H9 (cell line): ENCODE measurements around the gene CPD. TPM values are rescaled to one million over a fixed set of nuclear protein-coding genes. Genes with fewer than 3 reads are reported as not detected.

Experiments
- DNase-seq: peaks from one replicate; pipeline ENCODE4 v3.0.0-alpha.2; 2017
- H2AFZ ChIP-seq: one replicate; pipeline ENCODE4 v1.6.1; 2013; ENCODE audit warnings: mild to moderate bottlenecking, low read length, control low read depth, moderate library complexity
- H2AK5ac ChIP-seq: 2 replicates; pipeline ENCODE4 v1.6.1; 2013; ENCODE audit warnings: low read length, control low read depth, mixed read lengths; ENCODE audit not compliant: insufficient read length
- H2BK120ac ChIP-seq: one replicate; pipeline ENCODE4 v1.6.1; 2013; ENCODE audit warnings: low read depth, mild to moderate bottlenecking, low read length, control low read depth, inconsistent platforms; ENCODE audit not compliant: poor library complexity, severe bottlenecking
- H2BK12ac ChIP-seq: 2 replicates; pipeline ENCODE4 v1.6.1; 2013; ENCODE audit warnings: low read length, control low read depth, mixed read lengths, low read depth; ENCODE audit not compliant: insufficient read length
- H2BK15ac ChIP-seq: 2 replicates; pipeline ENCODE4 v1.6.1; 2013; ENCODE audit warnings: low read depth, low read length, control low read depth
- H2BK20ac ChIP-seq: one replicate; pipeline ENCODE4 v1.6.1; 2013; ENCODE audit warnings: low read depth, mild to moderate bottlenecking, low read length, control low read depth, inconsistent platforms; ENCODE audit not compliant: poor library complexity, severe bottlenecking
- H2BK5ac ChIP-seq: 2 replicates; pipeline ENCODE4 v1.6.1; 2013; ENCODE audit warnings: low read length, control low read depth, mixed read lengths; ENCODE audit not compliant: insufficient read length
- H3K14ac ChIP-seq: 2 replicates; pipeline ENCODE4 v1.6.1; 2013; ENCODE audit warnings: low read length, control low read depth; ENCODE audit not compliant: insufficient read depth
- H3K18ac ChIP-seq: 2 replicates; pipeline ENCODE4 v1.6.1; 2013; ENCODE audit warnings: low read depth, mild to moderate bottlenecking, mixed read lengths, low read length, control low read depth; ENCODE audit not compliant: insufficient read length
- H3K23ac ChIP-seq: 2 replicates; pipeline ENCODE4 v1.6.1; 2013; ENCODE audit warnings: low read length, control low read depth, mixed read lengths, low read depth; ENCODE audit not compliant: insufficient read length
- H3K23me2 ChIP-seq: 2 replicates; pipeline ENCODE4 v1.6.1; 2013; ENCODE audit warnings: low read depth, mild to moderate bottlenecking, mixed read lengths, low read length, control low read depth; ENCODE audit not compliant: insufficient read length, poor library complexity, severe bottlenecking
- H3K27ac ChIP-seq: 2 replicates; pipeline ENCODE4 v1.5.1; 2013; ENCODE audit warnings: low read length, control low read depth, mixed read lengths, low read depth; ENCODE audit not compliant: insufficient read length
- H3K27me3 ChIP-seq: 2 replicates; pipeline ENCODE4 v1.6.1; 2013; ENCODE audit warnings: low read length, control low read depth, inconsistent platforms; ENCODE audit not compliant: insufficient read depth
- H3K4ac ChIP-seq: 2 replicates; pipeline ENCODE4 v1.6.1; 2013; ENCODE audit warnings: low read depth, mild to moderate bottlenecking, control low read depth, inconsistent platforms, low read length, moderate library complexity
- H3K4me1 ChIP-seq: 2 replicates; pipeline ENCODE4 v1.6.1; 2013; ENCODE audit warnings: low read length, control low read depth, inconsistent platforms; ENCODE audit not compliant: insufficient read depth
- H3K4me2 ChIP-seq: 2 replicates; pipeline ENCODE4 v1.6.1; 2013; ENCODE audit warnings: low read length, control low read depth, mixed read lengths; ENCODE audit not compliant: insufficient read length, insufficient read depth
- H3K56ac ChIP-seq: 2 replicates; pipeline ENCODE4 v1.6.1; 2013; ENCODE audit warnings: low read depth, mild to moderate bottlenecking, mixed read lengths, low read length, control low read depth; ENCODE audit not compliant: insufficient read length
- H3K79me1 ChIP-seq: 2 replicates; pipeline ENCODE4 v1.6.1; 2013; ENCODE audit warnings: low read depth, mild to moderate bottlenecking, moderate library complexity, low read length, control low read depth, inconsistent platforms; ENCODE audit not compliant: insufficient read depth, poor library complexity, severe bottlenecking
- H3K79me2 ChIP-seq: 2 replicates; pipeline ENCODE4 v1.6.1; 2013; ENCODE audit warnings: low read length, control low read depth, inconsistent platforms; ENCODE audit not compliant: insufficient read depth
- H3K9ac ChIP-seq: 2 replicates; pipeline ENCODE4 v1.6.1; 2013; ENCODE audit warnings: low read length, control low read depth, mixed read lengths; ENCODE audit not compliant: insufficient read length; ENCODE audit errors: extremely low read depth
- H3K9me3 ChIP-seq: one replicate; pipeline ENCODE4 v1.6.1; 2013; ENCODE audit warnings: low read depth, low read length, inconsistent platforms; ENCODE audit not compliant: control insufficient read depth
- H3T11ph ChIP-seq: one replicate; pipeline ENCODE4 v1.6.1; 2013; ENCODE audit warnings: mild to moderate bottlenecking, low read length, control low read depth, inconsistent platforms
- H4K20me1 ChIP-seq: one replicate; pipeline ENCODE4 v1.6.1; 2013; ENCODE audit not compliant: control insufficient read depth, insufficient read length, insufficient read depth
- H4K5ac ChIP-seq: 2 replicates; pipeline ENCODE4 v1.6.1; 2013; ENCODE audit warnings: low read depth, mild to moderate bottlenecking, mixed read lengths, low read length, control low read depth; ENCODE audit not compliant: insufficient read length
- H4K8ac ChIP-seq: replicated peaks from 2 replicates; pipeline ENCODE4 v1.6.1; 2013; ENCODE audit warnings: low read length, control low read depth, mixed read lengths, low read depth; ENCODE audit not compliant: insufficient read length
- H4K91ac ChIP-seq: 2 replicates; pipeline ENCODE4 v1.6.1; 2013; ENCODE audit warnings: low read depth, mild to moderate bottlenecking, moderate library complexity, mixed read lengths, low read length, control low read depth; ENCODE audit not compliant: insufficient read length
- H3K27ac Mint-ChIP-seq, 3 experiments: 2 replicates in 2 of 3; 3 replicates in 1 of 3; pipeline ENCODE4 v1.8.0; 2020 to 2021; ENCODE audit warnings: mixed read lengths in 3 of 3, mild to moderate bottlenecking in 1 of 3, moderate library complexity in 1 of 3
- H3K27me3 Mint-ChIP-seq: 2 replicates; pipeline ENCODE4 v1.8.0; 2021; ENCODE audit warnings: low read depth, mild to moderate bottlenecking, moderate library complexity, mixed read lengths
- H3K36me3 Mint-ChIP-seq, 3 experiments: 2 replicates in 2 of 3; 3 replicates in 1 of 3; pipeline ENCODE4 v1.8.0; 2020 to 2021; ENCODE audit warnings: low read depth in 3 of 3, mixed read lengths in 3 of 3; ENCODE audit not compliant: insufficient read depth in 1 of 3
- H3K4me1 Mint-ChIP-seq, 2 experiments: 2 replicates each; pipeline ENCODE4 v1.8.0; 2020; ENCODE audit warnings: mixed read lengths in 2 of 2
- H3K4me3 Mint-ChIP-seq, 2 experiments: 2 replicates in 1 of 2; 3 replicates in 1 of 2; pipeline ENCODE4 v1.8.0; 2020 to 2021; ENCODE audit warnings: mild to moderate bottlenecking in 2 of 2, mixed read lengths in 2 of 2, moderate library complexity in 1 of 2
- H3K9me3 Mint-ChIP-seq, 2 experiments: 2 replicates in 1 of 2; 3 replicates in 1 of 2; pipeline ENCODE4 v1.8.0; 2020; ENCODE audit warnings: mild to moderate bottlenecking in 2 of 2, mixed read lengths in 2 of 2, moderate library complexity in 1 of 2
- CTCF ChIP-seq: fragments of 200-600 bp; sonication (generic); conservative IDR thresholded peaks from 3 replicates; pipeline ENCODE4 v1.8.0; 2021; ENCODE audit warnings: antibody characterized with exemption, mild to moderate bottlenecking
- WGBS: extraction: QIAGEN DNeasy Blood & Tissue Kit; methylation state at CpG from one replicate; pipeline ENCODE4 v1.1.7; 2013; ENCODE audit warnings: missing lambda C conversion rate, low lambda C conversion rate, mixed read lengths; ENCODE audit not compliant: insufficient read length; ENCODE audit errors: extremely low coverage; 5-methylcytosine and 5-hydroxymethylcytosine counted together
- total RNA-seq: library from RNA; stranded (reverse); gene quantifications from 2 replicates; pipeline ENCODE4 v1.2.1, GENCODE V29; 2021

Gene CPD
- total RNA-seq, 1 experiment from 2014 or later: 47.0 TPM

GRCh38 chr17:30343796-30344195, 34.9 kb upstream of the CPD start:
- no peak overlapping the region for H2AK5ac ChIP-seq
- no peak overlapping the region for H2BK15ac ChIP-seq
- H3K36me3 Mint-ChIP-seq: no peaks in the 10 kb centered on the region
- no peaks in the 10 kb centered on the region; the same call in 1 of the 2 replicates for H3K27me3 ChIP-seq
- H3K4me2 ChIP-seq: no peak overlapping the region
- no peak overlapping the region for H3K9ac ChIP-seq
- H3K18ac ChIP-seq: no peak overlapping the region
- H4K20me1 ChIP-seq: no peaks in the 10 kb centered on the region
- peaks cover 13 to 14% of the 10 kb centered on the region in 2 experiments for H3K4me1 Mint-ChIP-seq
- no peak overlapping the region for H3K27ac ChIP-seq
- no peaks in the 10 kb centered on the region for H3K79me2 ChIP-seq
- H3K23ac ChIP-seq: no peak overlapping the region
- no peak for TF ChIP-seq CTCF
- no peak overlapping the region for H2BK120ac ChIP-seq
- H2BK12ac ChIP-seq: no peak overlapping the region
- H2BK5ac ChIP-seq: no peak overlapping the region
- H3K79me1 ChIP-seq: no peaks in the 10 kb centered on the region
- peaks cover 3% of the 10 kb centered on the region for H3K27me3 Mint-ChIP-seq
- no CpG with 5 or more reads among the region's 4 CpGs for WGBS
- no peak overlapping the region for H3K27ac Mint-ChIP-seq
- H3K14ac ChIP-seq: no peak overlapping the region
- no peak overlapping the region for H4K91ac ChIP-seq
- no peak overlapping the region for H2AFZ ChIP-seq
- no peak overlapping the region for H4K5ac ChIP-seq
- no peak overlapping the region for H3K56ac ChIP-seq
- no peak overlapping the region for H4K8ac ChIP-seq
- no peak overlapping the region for H2BK20ac ChIP-seq
- H3K23me2 ChIP-seq: no peaks in the 10 kb centered on the region
- H3K4ac ChIP-seq: no peak overlapping the region
- no peak overlapping the region for H3T11ph ChIP-seq
- peaks cover 3% of the 10 kb centered on the region; the same call in 1 of the 2 replicates for H3K4me1 ChIP-seq
- no peak for DNase-seq
- no peaks in the 10 kb centered on the region for H3K9me3 Mint-ChIP-seq
- no peak overlapping the region for H3K4me3 Mint-ChIP-seq
- no peaks in the 10 kb centered on the region for H3K9me3 ChIP-seq
